Trophoblast cell (in vitro differentiated cells and primary cell): Measurements from ENCODE around the gene INSYN2B.

Experiments
- DNase-seq, 2 donors: peaks; one replicate each; pipeline ENCODE4 v3.0.0-alpha.2; 2016
- H2AFZ ChIP-seq: 2 replicates; pipeline ENCODE4 v1.6.1; 2013; ENCODE audit warnings: low read length, moderate library complexity, mild to moderate bottlenecking; ENCODE audit not compliant: insufficient read depth, poor library complexity
- H2AK5ac ChIP-seq: 2 replicates; pipeline ENCODE4 v1.6.1; 2013; ENCODE audit warnings: mild to moderate bottlenecking, low read length
- H2BK120ac ChIP-seq: 2 replicates; pipeline ENCODE4 v1.6.1; 2013; ENCODE audit warnings: low read length, mild to moderate bottlenecking, moderate library complexity; ENCODE audit not compliant: insufficient read depth, poor library complexity
- H2BK12ac ChIP-seq: 2 replicates; pipeline ENCODE4 v1.6.1; 2013; ENCODE audit warnings: mild to moderate bottlenecking, low read length, moderate library complexity
- H2BK5ac ChIP-seq: 2 replicates; pipeline ENCODE4 v1.6.1; 2013; ENCODE audit warnings: low read length, low read depth, moderate library complexity, mild to moderate bottlenecking; ENCODE audit not compliant: poor library complexity
- H3K14ac ChIP-seq: 2 replicates; pipeline ENCODE4 v1.6.1; 2013; ENCODE audit warnings: mild to moderate bottlenecking, low read length
- H3K18ac ChIP-seq: 2 replicates; pipeline ENCODE4 v1.6.1; 2013; ENCODE audit warnings: mild to moderate bottlenecking, low read length
- H3K23ac ChIP-seq: 2 replicates; pipeline ENCODE4 v1.6.1; 2013; ENCODE audit warnings: low read length
- H3K27ac ChIP-seq: 2 replicates; pipeline ENCODE4 v1.5.1; 2013; ENCODE audit warnings: low read depth, mild to moderate bottlenecking, inconsistent platforms, low read length, moderate library complexity
- H3K27me3 ChIP-seq: 2 replicates; pipeline ENCODE4 v1.6.1; 2013; ENCODE audit warnings: inconsistent platforms, mild to moderate bottlenecking, low read length, moderate library complexity; ENCODE audit not compliant: insufficient read depth
- H3K36me3 ChIP-seq, 2 experiments: 1 replicate in 1 of 2; 2 replicates in 1 of 2; pipeline ENCODE4 v1.6.1; 2013; ENCODE audit warnings: low read length in 2 of 2, mild to moderate bottlenecking in 2 of 2, moderate library complexity in 1 of 2; ENCODE audit not compliant: insufficient read depth in 2 of 2, control insufficient read depth in 1 of 2
- H3K4ac ChIP-seq: 2 replicates; pipeline ENCODE4 v1.6.1; 2013; ENCODE audit warnings: low read depth, mild to moderate bottlenecking, low read length, moderate library complexity
- H3K4me1 ChIP-seq, 2 experiments: 1 replicate in 1 of 2; 2 replicates in 1 of 2; pipeline ENCODE4 v1.6.1; 2013; ENCODE audit warnings: low read length in 2 of 2, mild to moderate bottlenecking in 2 of 2, moderate library complexity in 1 of 2; ENCODE audit not compliant: insufficient read depth in 2 of 2, control insufficient read depth in 1 of 2
- H3K4me2 ChIP-seq: 2 replicates; pipeline ENCODE4 v1.6.1; 2013; ENCODE audit warnings: inconsistent platforms, mild to moderate bottlenecking, low read length, moderate library complexity
- H3K4me3 ChIP-seq: 2 replicates; pipeline ENCODE4 v1.5.1; 2013; ENCODE audit warnings: mild to moderate bottlenecking, low read depth, low read length, inconsistent platforms
- H3K79me1 ChIP-seq: one replicate; pipeline ENCODE4 v1.6.1; 2013; ENCODE audit warnings: low read length
- H3K79me2 ChIP-seq: 2 replicates; pipeline ENCODE4 v1.6.1; 2013; ENCODE audit warnings: low read length, mild to moderate bottlenecking; ENCODE audit not compliant: control insufficient read depth, insufficient read depth, poor library complexity
- H3K9ac ChIP-seq: 2 replicates; pipeline ENCODE4 v1.6.1; 2013; ENCODE audit warnings: mild to moderate bottlenecking, low read length
- H3K9me3 ChIP-seq: 2 replicates; pipeline ENCODE4 v1.6.1; 2013; ENCODE audit warnings: low read depth, mild to moderate bottlenecking, control low read depth, inconsistent platforms, low read length; ENCODE audit not compliant: insufficient read depth
- H4K12ac ChIP-seq: 2 replicates; pipeline ENCODE4 v1.6.1; 2013; ENCODE audit warnings: low read depth, mild to moderate bottlenecking, low read length, moderate library complexity
- H4K8ac ChIP-seq: 2 replicates; pipeline ENCODE4 v1.6.1; 2013; ENCODE audit warnings: low read depth, mild to moderate bottlenecking, low read length, moderate library complexity
- H4K91ac ChIP-seq: one replicate; pipeline ENCODE4 v1.6.1; 2013; ENCODE audit warnings: low read depth, mild to moderate bottlenecking, low read length, moderate library complexity
- WGBS: extraction: QIAGEN DNeasy Blood & Tissue Kit; methylation state at CpG from one replicate; pipeline ENCODE4 v1.1.7; 2013; ENCODE audit warnings: missing lambda C conversion rate; ENCODE audit not compliant: insufficient read length, insufficient coverage; ENCODE audit errors: extremely low coverage; 5-methylcytosine and 5-hydroxymethylcytosine counted together

Gene INSYN2B

GRCh38 chr5:169997798-169998197, 17.5 kb upstream of the INSYN2B start:
- peak; percentile 32 to 48 for DNase-seq
- no peak overlapping the region for H4K12ac ChIP-seq
- H3K9ac ChIP-seq: no peak overlapping the region
- H2BK12ac ChIP-seq: no peak overlapping the region
- no peak overlapping the region for H3K23ac ChIP-seq
- no peaks in the 10 kb centered on the region for H3K79me1 ChIP-seq
- H3K79me2 ChIP-seq: no peaks in the 10 kb centered on the region
- no peak overlapping the region for H4K91ac ChIP-seq
- H3K27me3 ChIP-seq: no peaks in the 10 kb centered on the region
- no peak overlapping the region for H2AK5ac ChIP-seq
- H3K4me3 ChIP-seq: no peak overlapping the region
- no peaks in the 10 kb centered on the region for H3K4me1 ChIP-seq
- H2BK5ac ChIP-seq: no peak overlapping the region
- no peak overlapping the region for H4K8ac ChIP-seq
- no peak overlapping the region for H3K27ac ChIP-seq
- H2AFZ ChIP-seq: no peak overlapping the region
- no peaks in the 10 kb centered on the region for H3K36me3 ChIP-seq
- no peak overlapping the region for H3K4ac ChIP-seq
- no CpG with 5 or more reads among the region's 3 CpGs for WGBS
- H3K18ac ChIP-seq: no peak overlapping the region
- no peak overlapping the region for H2BK120ac ChIP-seq
- no peak overlapping the region for H3K14ac ChIP-seq
- H3K9me3 ChIP-seq: no peaks in the 10 kb centered on the region
- H3K4me2 ChIP-seq: no peak overlapping the region

- WGBS: no CpG with 5 or more reads among the region's 2 CpGs
- no peaks in the 10 kb centered on the region for H3K79me1 ChIP-seq
Observed at GRCh38 chr5:169993485-169993790, 13.1 kb upstream of the INSYN2B start.

GRCh38 chr5:169992789-169993484, 12.6 kb upstream of the INSYN2B start:
- H3K9me3 ChIP-seq: no peaks in the 10 kb centered on the region
- H3K79me1 ChIP-seq: no peaks in the 10 kb centered on the region
- H2BK12ac ChIP-seq: no peak overlapping the region
- H3K27me3 ChIP-seq: no peaks in the 10 kb centered on the region
- H3K14ac ChIP-seq: no peak overlapping the region
- WGBS: no CpG with 5 or more reads among the region's 2 CpGs
- no peak overlapping the region for H2BK5ac ChIP-seq
- H2AK5ac ChIP-seq: no peak overlapping the region
- no peak overlapping the region for H2AFZ ChIP-seq
- no peak for DNase-seq
- no peaks in the 10 kb centered on the region for H3K79me2 ChIP-seq
- H3K4ac ChIP-seq: no peak overlapping the region
- no peak overlapping the region for H3K4me3 ChIP-seq
- H4K8ac ChIP-seq: no peak overlapping the region
- H3K18ac ChIP-seq: no peak overlapping the region
- H3K36me3 ChIP-seq: no peaks in the 10 kb centered on the region
- H3K23ac ChIP-seq: no peak overlapping the region
- H3K9ac ChIP-seq: no peak overlapping the region
- H3K4me2 ChIP-seq: no peak overlapping the region
- no peaks in the 10 kb centered on the region for H3K4me1 ChIP-seq
- no peak overlapping the region for H3K27ac ChIP-seq
- H4K12ac ChIP-seq: no peak overlapping the region
- no peak overlapping the region for H4K91ac ChIP-seq
- no peak overlapping the region for H2BK120ac ChIP-seq

More at GRCh38 chr5:169993485-169993790, 13.1 kb upstream of the INSYN2B start:
- DNase-seq: no peak
- no peaks in the 10 kb centered on the region for H3K9me3 ChIP-seq
- no peak overlapping the region for H2AFZ ChIP-seq
- H3K79me2 ChIP-seq: no peaks in the 10 kb centered on the region
- no peak overlapping the region for H3K4me3 ChIP-seq
- H3K4me2 ChIP-seq: no peak overlapping the region
- no peak overlapping the region for H3K9ac ChIP-seq
- H2BK120ac ChIP-seq: no peak overlapping the region
- no peak overlapping the region for H2AK5ac ChIP-seq
- H3K23ac ChIP-seq: no peak overlapping the region
- no peak overlapping the region for H3K18ac ChIP-seq
- no peak overlapping the region for H4K91ac ChIP-seq
- no peaks in the 10 kb centered on the region for H3K36me3 ChIP-seq
- H2BK12ac ChIP-seq: no peak overlapping the region
- H4K8ac ChIP-seq: no peak overlapping the region
- no peak overlapping the region for H3K4ac ChIP-seq
- H3K27me3 ChIP-seq: no peaks in the 10 kb centered on the region
- H4K12ac ChIP-seq: no peak overlapping the region
- no peak overlapping the region for H2BK5ac ChIP-seq
- H3K14ac ChIP-seq: no peak overlapping the region
- H3K4me1 ChIP-seq: no peaks in the 10 kb centered on the region
- H3K27ac ChIP-seq: no peak overlapping the region

GRCh38 chr5:169991115-169991869, 11.0 kb upstream of the INSYN2B start:
- Histone ChIP-seq H2BK12ac (no peak overlapping the region), H2BK5ac (no peak overlapping the region), H3K4me1 (no peaks in the 10 kb centered on the region), H2AK5ac (no peak overlapping the region), H3K4ac (no peak overlapping the region), H4K8ac (no peak overlapping the region), H3K4me3 (no peak overlapping the region), H3K9ac (no peak overlapping the region), H3K27me3 (no peaks in the 10 kb centered on the region), H3K4me2 (no peak overlapping the region), H3K79me2 (no peaks in the 10 kb centered on the region), H3K23ac (peak overlapping the region; percentile 74), H3K36me3 (no peaks in the 10 kb centered on the region), H3K27ac (no peak overlapping the region), H3K14ac (no peak overlapping the region), H4K12ac (no peak overlapping the region), H3K79me1 (no peaks in the 10 kb centered on the region), H3K18ac (no peak overlapping the region), H4K91ac (no peak overlapping the region), H2BK120ac (no peak overlapping the region), H2AFZ (no peak overlapping the region), H3K9me3 (no peaks in the 10 kb centered on the region)
- no CpG with 5 or more reads among the region's 8 CpGs for WGBS
- DNase-seq: no peak
